GM20000 (cell line): ENCODE measurements around the gene ARPC1A.
A peak's percentile ranks its signal among the peaks of the same experiment; 100 is the strongest.
"Not testable (repeated sequence)": the region's sequence is repeated elsewhere in the genome, so short reads cannot be mapped to it uniquely, and the experiment has no call there.

Experiments used
- DNase-seq: peaks from one replicate; pipeline ENCODE4 v3.0.0; 2012; ENCODE audit warnings: low spot score
- TF ChIP-seq, protein P1 (sequence below): IDR thresholded peaks from 2 replicates; pipeline ENCODE4 v1.5.1; 2012; ENCODE audit warnings: mild to moderate bottlenecking, control low read depth; ENCODE audit errors: extremely low read depth, missing control alignments

Gene ARPC1A

DNA sequence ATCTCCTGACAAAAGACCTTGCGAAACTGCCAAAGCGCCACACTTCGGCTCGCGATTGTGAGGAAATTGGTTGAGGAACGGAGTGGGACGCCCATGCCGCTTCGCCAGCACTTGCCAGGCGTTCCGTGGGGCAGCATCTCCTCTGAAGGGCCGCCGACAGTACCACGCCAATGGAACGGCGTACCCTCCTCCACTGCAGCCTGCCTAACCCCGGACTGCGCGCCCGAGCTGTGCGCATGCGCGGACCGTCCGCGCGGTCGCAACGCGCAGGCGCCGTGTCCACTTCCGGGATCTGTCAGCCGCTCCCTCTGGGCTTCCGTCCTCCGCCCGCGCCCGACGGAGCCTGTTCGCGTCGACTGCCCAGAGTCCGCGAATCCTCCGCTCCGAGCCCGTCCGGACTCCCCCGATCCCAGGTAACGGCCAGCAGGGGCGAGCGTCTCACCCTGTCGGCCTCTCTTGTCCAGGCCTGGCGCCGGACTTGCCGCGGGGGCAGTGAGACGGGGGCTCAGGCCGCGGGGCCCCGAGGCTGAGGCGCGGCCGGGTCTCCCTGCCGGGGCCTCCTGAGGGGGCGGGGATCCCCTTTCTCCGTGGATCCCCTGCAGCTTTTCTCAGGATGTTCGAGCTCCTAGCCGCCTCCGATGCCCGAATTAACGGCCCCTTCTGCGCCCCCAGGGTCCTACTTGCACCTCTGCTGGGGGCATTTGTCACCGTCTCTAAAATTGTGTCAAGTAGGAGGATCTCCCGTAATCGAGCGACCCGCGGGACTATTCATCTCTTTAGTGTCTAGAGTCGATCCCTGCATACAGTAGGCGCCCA is at the start of gene ARPC1A:
TSS of gene ARPC1A (plus strand) at position 307 of the 816 bp plus-strand sequence. CDS start 7,456 bp downstream, outside the sequence.
- peak; percentile 98 for DNase-seq

DNA sequence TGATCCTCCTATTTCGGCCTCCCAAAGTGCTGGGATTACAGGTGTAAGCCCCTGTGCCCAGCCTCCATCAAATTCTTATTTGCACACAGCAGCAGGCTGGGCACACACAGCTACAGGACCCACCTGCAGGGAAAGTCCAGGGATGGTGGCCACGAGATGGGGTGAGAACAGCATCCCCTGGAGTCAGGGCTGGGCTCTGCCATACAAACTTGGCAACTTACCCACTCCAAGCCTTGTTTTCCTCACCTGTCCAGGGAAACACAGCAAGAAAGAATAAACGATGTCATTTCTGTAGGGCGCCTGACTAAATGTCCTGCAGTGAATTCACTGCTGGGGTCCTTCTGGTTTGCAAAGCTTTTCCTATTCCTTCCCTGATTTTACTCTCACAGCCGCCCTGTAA is 47.5 kb upstream of the ARPC1A start:
- TF ChIP-seq, protein P1, sequence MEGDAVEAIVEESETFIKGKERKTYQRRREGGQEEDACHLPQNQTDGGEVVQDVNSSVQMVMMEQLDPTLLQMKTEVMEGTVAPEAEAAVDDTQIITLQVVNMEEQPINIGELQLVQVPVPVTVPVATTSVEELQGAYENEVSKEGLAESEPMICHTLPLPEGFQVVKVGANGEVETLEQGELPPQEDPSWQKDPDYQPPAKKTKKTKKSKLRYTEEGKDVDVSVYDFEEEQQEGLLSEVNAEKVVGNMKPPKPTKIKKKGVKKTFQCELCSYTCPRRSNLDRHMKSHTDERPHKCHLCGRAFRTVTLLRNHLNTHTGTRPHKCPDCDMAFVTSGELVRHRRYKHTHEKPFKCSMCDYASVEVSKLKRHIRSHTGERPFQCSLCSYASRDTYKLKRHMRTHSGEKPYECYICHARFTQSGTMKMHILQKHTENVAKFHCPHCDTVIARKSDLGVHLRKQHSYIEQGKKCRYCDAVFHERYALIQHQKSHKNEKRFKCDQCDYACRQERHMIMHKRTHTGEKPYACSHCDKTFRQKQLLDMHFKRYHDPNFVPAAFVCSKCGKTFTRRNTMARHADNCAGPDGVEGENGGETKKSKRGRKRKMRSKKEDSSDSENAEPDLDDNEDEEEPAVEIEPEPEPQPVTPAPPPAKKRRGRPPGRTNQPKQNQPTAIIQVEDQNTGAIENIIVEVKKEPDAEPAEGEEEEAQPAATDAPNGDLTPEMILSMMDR: no peak

More for the DNA sequence above, at the start of gene ARPC1A:
- TF ChIP-seq, protein P1: no peak

DNA sequence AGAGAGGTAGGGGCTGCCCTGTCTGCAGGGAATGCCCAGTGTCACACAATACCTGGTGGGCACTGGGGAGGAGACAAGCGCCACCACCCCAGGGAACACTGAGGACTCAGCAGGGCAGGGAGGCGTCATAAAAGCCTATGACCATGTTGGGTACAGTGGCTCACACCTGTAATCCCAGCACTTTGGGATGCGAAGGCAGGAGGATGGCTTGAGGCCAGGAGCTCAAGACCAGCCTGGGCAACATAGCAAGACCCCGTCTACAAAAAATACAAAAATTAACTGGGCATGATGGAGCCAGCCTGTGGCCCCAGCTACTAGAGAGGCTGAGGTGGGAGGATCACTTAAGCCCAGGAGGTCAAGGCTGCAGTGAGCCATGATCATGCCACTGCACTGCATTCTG is 41.5 kb upstream of the ARPC1A start:
- not testable (repeated sequence) for DNase-seq

More for the DNA sequence above, 47.5 kb upstream of the ARPC1A start:
- no peak for DNase-seq

DNA sequence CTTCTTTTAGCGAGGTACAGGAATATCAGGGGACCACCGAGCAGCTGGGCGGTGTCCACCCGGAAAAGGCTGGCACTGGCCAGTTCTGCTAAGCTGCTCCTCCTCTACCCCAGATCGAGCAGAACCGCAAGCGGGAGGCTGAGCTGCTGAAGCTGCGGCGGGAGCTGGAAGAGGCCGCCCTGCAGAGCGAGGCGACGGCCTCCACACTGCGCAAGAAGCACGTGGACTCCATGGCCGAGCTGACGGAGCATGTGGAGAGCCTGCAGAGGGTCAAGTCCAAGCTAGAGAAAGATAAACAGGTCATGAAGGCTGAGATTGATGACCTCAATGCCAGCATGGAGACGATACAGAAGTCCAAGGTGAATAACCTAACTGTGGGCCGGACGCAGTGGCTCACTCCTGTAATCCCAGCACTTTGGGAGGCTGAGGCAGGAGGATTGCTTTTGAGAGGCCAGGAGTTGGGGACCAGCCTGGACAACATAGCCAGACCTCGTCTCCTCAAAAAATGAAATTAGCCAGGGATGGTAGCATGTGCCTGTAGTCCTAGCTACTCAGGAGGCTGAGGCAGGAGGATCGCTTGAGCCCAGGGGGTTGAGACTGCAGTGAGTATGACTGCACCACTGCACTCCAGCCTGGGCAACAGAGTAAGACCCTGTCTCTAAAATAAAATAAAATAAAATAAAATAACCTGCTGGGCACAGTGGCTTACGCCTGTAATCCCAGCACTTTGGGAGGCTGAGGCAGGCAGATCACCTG is 37.7 kb upstream of the ARPC1A start:
- DNase-seq: no peak
- TF ChIP-seq, protein P1: no peak

DNA sequence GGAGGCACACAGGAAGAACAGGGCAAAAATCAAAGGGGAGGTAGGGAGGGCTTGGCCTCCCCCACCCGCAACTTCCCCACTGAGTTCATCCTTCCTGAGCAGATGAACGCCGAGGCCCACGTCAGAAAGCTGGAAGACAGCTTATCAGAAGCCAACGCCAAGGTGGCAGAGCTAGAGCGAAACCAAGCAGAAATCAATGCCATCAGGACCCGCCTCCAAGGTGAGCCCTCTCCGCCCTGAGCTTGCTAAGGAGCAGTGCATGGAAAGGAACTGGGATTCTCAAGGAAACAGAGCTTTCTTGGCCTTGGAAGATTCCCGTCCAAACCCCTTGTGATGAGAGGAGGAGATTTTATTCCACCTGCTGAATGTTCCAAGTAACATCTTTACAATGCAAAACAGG is 36.5 kb upstream of the ARPC1A start:
- no peak for DNase-seq

DNA sequence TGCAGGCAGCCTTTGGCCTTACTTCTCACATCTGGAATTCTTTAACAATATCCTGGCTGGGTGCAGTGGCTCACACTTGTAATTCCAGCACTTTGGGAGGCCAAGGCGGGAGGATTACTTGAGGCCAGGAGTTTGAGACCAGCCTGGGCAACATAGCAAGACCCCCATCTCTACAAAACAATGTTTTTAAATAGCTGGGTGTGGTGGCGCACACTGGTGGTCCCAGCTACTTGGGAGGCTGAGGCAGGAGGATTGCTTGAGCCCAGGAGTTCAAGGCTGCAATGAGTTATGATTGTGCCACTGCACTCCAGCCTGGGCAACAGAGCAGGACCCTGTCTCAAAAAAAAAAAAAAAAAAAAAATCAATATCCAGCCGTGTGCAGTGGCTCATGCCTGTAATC is 35.5 kb upstream of the ARPC1A start:
- not testable (repeated sequence) for DNase-seq

More for the DNA sequence above, 36.5 kb upstream of the ARPC1A start:
- TF ChIP-seq, protein P1: no peak

DNA sequence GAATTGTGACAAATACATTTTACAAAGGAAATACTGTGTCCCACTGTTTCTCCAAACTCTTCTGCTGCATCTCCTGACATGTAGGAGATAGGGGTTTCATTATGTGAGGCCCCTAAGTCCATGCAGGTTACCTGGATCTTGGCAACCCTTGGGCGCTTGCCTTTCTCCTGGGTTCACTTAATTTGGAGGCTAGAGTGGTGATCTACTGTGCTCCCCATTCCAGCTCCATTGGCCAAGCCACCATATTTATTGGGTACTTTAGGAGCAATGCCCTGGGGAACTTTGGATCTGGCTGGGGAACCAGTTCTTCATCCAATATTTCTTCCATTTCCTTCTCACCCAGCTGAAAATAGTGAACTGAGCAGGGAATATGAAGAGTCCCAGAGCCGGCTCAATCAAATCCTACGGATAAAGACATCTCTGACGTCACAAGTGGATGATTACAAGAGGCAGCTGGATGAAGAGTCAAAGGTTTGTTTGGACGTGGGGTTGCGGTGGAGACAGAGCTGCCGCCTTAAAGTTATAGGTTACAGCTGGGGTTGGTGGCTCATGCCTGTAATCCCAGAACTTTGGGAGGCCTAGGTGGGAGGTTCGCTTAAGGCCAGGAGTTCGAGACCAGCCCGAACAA is 34.6 kb upstream of the ARPC1A start:
- TF ChIP-seq, protein P1: no peak
- no peak for DNase-seq

DNA sequence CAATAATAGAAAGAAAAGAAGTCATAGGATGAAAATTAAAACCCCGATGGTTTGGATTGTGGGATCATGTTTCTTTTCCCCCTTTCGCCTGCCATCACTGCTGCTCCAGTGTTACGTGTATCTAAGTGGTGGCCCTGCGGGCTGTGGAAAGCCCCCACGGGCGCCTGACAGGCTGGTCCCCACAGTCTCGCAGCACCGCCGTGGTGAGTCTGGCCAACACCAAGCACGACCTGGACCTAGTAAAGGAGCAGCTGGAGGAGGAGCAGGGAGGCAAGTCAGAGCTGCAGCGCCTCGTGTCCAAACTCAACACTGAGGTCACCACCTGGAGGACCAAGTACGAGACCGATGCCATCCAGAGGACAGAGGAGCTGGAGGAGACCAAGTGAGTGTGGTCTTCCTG is 33.6 kb upstream of the ARPC1A start:
- TF ChIP-seq, protein P1: no peak
- DNase-seq: no peak
